Measurements from ENCODE around the gene P2RX6.

Gene P2RX6

GRCh38 chr22:20994128-20994901 is 20.6 kb upstream of the P2RX6 start:
- POLR2A ChIA-PET: no interaction called here
- DNase-seq (ENCODE audit: extremely low spot score): no peak
- TF ChIP-seq, protein P1, sequence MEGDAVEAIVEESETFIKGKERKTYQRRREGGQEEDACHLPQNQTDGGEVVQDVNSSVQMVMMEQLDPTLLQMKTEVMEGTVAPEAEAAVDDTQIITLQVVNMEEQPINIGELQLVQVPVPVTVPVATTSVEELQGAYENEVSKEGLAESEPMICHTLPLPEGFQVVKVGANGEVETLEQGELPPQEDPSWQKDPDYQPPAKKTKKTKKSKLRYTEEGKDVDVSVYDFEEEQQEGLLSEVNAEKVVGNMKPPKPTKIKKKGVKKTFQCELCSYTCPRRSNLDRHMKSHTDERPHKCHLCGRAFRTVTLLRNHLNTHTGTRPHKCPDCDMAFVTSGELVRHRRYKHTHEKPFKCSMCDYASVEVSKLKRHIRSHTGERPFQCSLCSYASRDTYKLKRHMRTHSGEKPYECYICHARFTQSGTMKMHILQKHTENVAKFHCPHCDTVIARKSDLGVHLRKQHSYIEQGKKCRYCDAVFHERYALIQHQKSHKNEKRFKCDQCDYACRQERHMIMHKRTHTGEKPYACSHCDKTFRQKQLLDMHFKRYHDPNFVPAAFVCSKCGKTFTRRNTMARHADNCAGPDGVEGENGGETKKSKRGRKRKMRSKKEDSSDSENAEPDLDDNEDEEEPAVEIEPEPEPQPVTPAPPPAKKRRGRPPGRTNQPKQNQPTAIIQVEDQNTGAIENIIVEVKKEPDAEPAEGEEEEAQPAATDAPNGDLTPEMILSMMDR (IDR thresholded peaks at IDR 0.05; ENCODE audit: control extremely low read depth, extremely low read depth, low read depth, missing control alignments): no peak
- CTCF ChIA-PET: no interaction called here

GRCh38 chr22:20994902-20995241 is 20.1 kb upstream of the P2RX6 start:
- CTCF ChIA-PET: no interaction called here
- TF ChIP-seq, protein P1 (IDR thresholded peaks at IDR 0.05; ENCODE audit: control extremely low read depth, extremely low read depth, low read depth, missing control alignments): no peak
- POLR2A ChIA-PET: no interaction called here
- no peak for DNase-seq (ENCODE audit: extremely low spot score)

DNA sequence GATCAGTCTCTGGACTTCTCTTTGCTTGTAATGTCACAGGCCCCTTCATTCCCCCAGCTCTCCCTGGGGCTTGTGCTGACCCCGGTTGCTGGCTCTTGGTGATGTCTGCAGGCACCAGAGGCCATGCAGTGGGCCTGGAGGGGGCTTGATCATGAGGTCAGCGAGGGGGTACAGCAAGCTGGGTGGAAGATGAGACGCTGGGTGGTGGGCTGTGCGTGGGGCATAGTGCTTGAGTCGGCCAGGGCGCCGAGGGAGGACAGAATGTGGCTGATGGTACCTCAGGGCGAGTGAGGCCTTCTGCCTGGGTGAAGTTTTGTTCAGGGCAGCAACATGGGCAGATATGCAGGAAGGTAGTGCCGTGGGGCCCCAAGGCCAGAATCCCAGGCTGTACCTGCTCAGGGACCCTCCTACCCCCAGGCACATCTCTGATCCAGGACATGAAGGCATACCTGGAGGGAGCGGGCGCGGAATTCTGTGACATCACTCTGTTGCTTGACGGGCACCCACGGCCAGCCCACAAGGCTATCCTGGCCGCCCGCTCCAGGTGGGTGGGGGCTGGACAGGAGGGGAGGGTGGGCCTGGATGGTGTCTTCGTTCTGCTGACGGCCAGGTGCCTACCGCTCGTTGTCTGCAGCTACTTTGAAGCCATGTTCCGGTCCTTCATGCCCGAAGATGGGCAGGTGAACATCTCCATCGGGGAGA is 19.5 kb upstream of the P2RX6 start:
- DNase-seq (ENCODE audit: extremely low spot score): no peak
- CTCF ChIA-PET: no interaction called here
- POLR2A ChIA-PET: no interaction called here
- TF ChIP-seq, protein P1 (IDR thresholded peaks at IDR 0.05; ENCODE audit: control extremely low read depth, extremely low read depth, low read depth, missing control alignments): no peak

DNA sequence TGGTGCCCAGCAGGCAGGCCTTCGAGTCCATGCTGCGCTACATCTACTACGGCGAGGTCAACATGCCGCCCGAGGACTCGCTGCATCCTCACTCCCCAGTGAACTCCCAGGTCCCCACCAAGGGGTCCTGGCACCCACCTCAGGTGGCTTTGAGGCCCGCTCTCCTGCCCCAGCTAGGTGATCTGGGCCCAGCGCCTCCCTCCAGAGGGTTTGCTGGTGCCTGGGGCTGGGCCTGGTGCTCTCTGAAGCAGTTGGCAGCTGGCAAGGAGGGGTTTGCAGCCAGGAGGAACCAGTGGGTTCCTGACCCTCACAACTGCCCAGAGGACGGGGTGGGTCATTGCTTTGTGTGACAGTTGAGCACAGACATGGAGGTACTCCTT is 18.9 kb upstream of the P2RX6 start:
- DNase-seq (ENCODE audit: extremely low spot score): no peak
- POLR2A ChIA-PET: no interaction called here
- CTCF ChIA-PET: interaction anchor here (0.7 kb wide), 1 partner anchor 14 kb away, joined by 3 read pairs; the partner anchor contains the start of gene LZTR1
- TF ChIP-seq, protein P1 (IDR thresholded peaks at IDR 0.05; ENCODE audit: control extremely low read depth, extremely low read depth, low read depth, missing control alignments): no peak

DNA sequence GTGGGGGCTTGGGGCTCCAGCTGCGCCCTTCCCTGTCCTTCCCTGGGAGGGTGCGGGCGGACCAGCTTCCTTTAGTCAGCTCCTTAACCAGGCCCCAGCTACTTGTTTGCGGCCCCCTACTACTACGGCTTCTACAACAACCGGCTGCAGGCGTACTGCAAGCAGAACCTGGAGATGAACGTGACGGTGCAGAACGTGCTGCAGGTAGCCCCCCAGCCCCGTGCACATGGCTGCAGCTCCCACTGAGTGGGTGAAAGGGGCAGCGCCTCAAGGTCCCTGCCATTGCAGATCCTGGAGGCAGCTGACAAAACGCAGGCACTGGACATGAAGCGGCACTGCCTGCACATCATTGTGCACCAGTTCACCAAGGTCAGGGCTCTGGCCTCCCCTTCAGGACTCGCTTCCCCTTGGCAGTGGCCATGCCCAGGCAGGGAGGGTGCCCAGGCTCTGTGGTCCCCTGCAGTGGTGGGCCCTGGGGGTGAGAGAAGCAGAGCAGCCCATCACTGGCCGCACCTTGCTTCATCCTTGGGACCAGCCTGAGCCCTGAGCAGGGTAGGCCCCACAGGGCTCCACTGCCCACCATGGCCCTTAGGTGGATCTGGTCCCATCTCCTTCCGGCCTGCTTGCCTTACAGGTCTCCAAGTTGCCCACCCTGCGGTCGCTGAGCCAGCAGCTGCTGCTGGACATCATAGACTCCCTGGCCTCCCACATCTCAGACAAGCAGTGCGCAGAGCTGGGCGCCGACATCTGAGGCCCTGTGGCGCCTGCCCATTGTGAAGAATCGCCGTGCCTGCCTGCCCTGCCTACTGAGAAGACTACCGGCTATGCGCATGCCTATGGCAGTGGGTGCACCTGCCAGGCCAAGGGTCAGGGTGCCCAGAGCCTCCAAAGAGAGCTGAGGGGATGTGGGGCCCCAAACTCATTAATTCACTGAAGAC is 18.1 kb upstream of the P2RX6 start:
- CTCF ChIA-PET: interaction anchor here (0.7 to 1.0 kb wide), 2 partner anchors 15 to 650 kb away, joined by 3 read pairs; partner anchors contain the start of gene LZTR1
- POLR2A ChIA-PET: no interaction called here
- DNase-seq (ENCODE audit: extremely low spot score): no peak
- TF ChIP-seq, protein P1 (IDR thresholded peaks at IDR 0.05; ENCODE audit: control extremely low read depth, extremely low read depth, low read depth, missing control alignments): no peak

All from GM10248 (cell line).